ENCODE data around the gene SCFD2. TPM values are rescaled to one million over a fixed set of nuclear protein-coding genes. Genes with fewer than 3 reads are reported as not detected.

The SCFD2 gene
- polyA plus RNA-seq, 3 donors, result 5.4 to 9.4 (median 6.7) TPM

DNA sequence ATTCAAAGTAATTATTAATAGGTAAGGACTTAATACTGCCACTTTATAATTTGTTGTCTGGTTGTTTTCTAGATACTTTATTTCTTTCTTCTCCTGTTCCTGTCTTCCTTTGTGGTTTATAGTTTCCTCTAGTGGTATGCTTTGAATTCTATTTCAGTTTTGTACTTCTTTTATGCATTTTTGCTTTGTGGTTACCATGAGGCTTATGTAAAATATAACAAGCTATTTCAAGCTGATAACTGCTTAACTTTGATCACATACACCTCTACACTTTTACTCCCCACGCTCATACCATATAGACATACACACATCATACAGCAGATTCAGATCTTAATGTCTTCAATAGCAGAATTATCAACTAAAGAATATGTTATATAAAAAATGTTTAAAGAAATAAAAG is 192.3 kb downstream of the SCFD2 start:
- no peaks in the 10 kb centered on the region for H4K20me1 ChIP-seq (ENCODE audit: insufficient read depth, low read length)
- peaks cover 11 to 18% of the 10 kb centered on the region in 2 donors for H3K9me3 ChIP-seq (replicated peaks in 1 of 2; ENCODE audit: control insufficient read depth in 1 of 2, insufficient read depth in 1 of 2, low read length in 2 of 2)
- H2AFZ ChIP-seq (ENCODE audit: insufficient read depth, low read depth, low read length, poor library complexity, severe bottlenecking), result no peak overlapping the region
- no peak overlapping the region for H3K4me3 ChIP-seq (replicated peaks in 1 of 3; ENCODE audit: low read depth in 2 of 3, low read length in 3 of 3)
- Mint-ChIP-seq H3K9me3 (peaks cover 13 to 27% (median 18%) of the 10 kb centered on the region in 7 donors), H3K36me3 (peaks cover 11 to 14% of the 10 kb centered on the region in 2 donors), H3K4me3 (no peak overlapping the region), H3K4me1 (no peaks in the 10 kb centered on the region), H3K27ac (no peak overlapping the region), H3K27me3 (ENCODE audit: low read depth in 3 of 3) (no peaks in the 10 kb centered on the region)
- no peaks in the 10 kb centered on the region for H3K4me1 ChIP-seq (ENCODE audit: control insufficient read depth in 1 of 2, insufficient read depth in 2 of 2, low read length in 2 of 2)
- no peak overlapping the region for H3K9ac ChIP-seq (ENCODE audit: insufficient read depth, low read length, poor library complexity, severe bottlenecking)
- no CpG with 5 or more reads among the region's 1 CpG for WGBS (ENCODE audit: insufficient coverage)
- intact Hi-C loops (cut with micrococcal nuclease), result no loop called here
- H3K27me3 ChIP-seq (ENCODE audit: control insufficient read depth in 2 of 2, insufficient read depth in 2 of 2, low read length in 2 of 2), result no peaks in the 10 kb centered on the region
- no peak overlapping the region for H3K4me2 ChIP-seq (replicated peaks; ENCODE audit: extremely low read depth, low read length, poor library complexity, severe bottlenecking)
- no peaks in the 10 kb centered on the region for H3K36me3 ChIP-seq (replicated peaks in 1 of 2; ENCODE audit: control insufficient read depth in 1 of 2, insufficient read depth in 2 of 2, low read length in 2 of 2)
- TF ChIP-seq, protein P1, sequence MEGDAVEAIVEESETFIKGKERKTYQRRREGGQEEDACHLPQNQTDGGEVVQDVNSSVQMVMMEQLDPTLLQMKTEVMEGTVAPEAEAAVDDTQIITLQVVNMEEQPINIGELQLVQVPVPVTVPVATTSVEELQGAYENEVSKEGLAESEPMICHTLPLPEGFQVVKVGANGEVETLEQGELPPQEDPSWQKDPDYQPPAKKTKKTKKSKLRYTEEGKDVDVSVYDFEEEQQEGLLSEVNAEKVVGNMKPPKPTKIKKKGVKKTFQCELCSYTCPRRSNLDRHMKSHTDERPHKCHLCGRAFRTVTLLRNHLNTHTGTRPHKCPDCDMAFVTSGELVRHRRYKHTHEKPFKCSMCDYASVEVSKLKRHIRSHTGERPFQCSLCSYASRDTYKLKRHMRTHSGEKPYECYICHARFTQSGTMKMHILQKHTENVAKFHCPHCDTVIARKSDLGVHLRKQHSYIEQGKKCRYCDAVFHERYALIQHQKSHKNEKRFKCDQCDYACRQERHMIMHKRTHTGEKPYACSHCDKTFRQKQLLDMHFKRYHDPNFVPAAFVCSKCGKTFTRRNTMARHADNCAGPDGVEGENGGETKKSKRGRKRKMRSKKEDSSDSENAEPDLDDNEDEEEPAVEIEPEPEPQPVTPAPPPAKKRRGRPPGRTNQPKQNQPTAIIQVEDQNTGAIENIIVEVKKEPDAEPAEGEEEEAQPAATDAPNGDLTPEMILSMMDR (IDR thresholded peaks at IDR 0.05), result no peak
- H3K79me2 ChIP-seq (ENCODE audit: insufficient read depth, low read length), result no peaks in the 10 kb centered on the region
- DNase-seq, result no peak
- H3K27ac ChIP-seq (ENCODE audit: low read depth in 1 of 2, low read length in 2 of 2), result no peak overlapping the region

DNA sequence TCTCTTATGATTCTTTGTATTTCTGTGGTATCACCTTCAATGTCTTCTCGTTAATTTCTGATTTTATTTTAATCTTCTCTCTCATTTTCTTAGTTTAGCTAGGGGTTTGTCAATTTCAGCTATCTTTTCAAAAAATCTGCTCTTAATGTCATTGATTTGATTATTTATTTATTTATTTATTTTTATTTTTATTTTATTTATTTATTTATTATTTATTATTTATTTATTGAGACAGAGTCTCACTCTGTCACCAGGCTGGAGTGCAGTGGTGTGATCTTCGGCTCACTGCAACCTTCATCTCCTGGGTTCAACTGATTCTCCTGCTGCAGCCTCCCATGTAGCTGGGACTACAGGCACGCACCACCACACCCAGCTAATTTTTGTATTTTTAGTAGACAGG is 194.1 kb downstream of the SCFD2 start:
- WGBS (ENCODE audit: insufficient coverage), result no CpG with 5 or more reads among the region's 3 CpGs
- Histone ChIP-seq H3K36me3 (replicated peaks in 1 of 2; ENCODE audit: control insufficient read depth in 1 of 2, insufficient read depth in 2 of 2, low read length in 2 of 2) (no peaks in the 10 kb centered on the region), H4K20me1 (ENCODE audit: insufficient read depth, low read length) (no peaks in the 10 kb centered on the region), H3K79me2 (ENCODE audit: insufficient read depth, low read length) (no peaks in the 10 kb centered on the region), H3K4me1 (ENCODE audit: control insufficient read depth in 1 of 2, insufficient read depth in 2 of 2, low read length in 2 of 2) (no peaks in the 10 kb centered on the region), H3K27me3 (ENCODE audit: control insufficient read depth in 2 of 2, insufficient read depth in 2 of 2, low read length in 2 of 2) (no peaks in the 10 kb centered on the region), H3K9ac (ENCODE audit: insufficient read depth, low read length, poor library complexity, severe bottlenecking) (no peak overlapping the region), H2AFZ (ENCODE audit: insufficient read depth, low read depth, low read length, poor library complexity, severe bottlenecking) (no peak overlapping the region), H3K27ac (ENCODE audit: low read depth in 1 of 2, low read length in 2 of 2) (no peak overlapping the region), H3K9me3 (replicated peaks in 1 of 2; ENCODE audit: control insufficient read depth in 1 of 2, insufficient read depth in 1 of 2, low read length in 2 of 2) (peaks cover 0 to 6% of the 10 kb centered on the region in 2 donors), H3K4me2 (replicated peaks; ENCODE audit: extremely low read depth, low read length, poor library complexity, severe bottlenecking) (no peak overlapping the region), H3K4me3 (replicated peaks in 1 of 3; ENCODE audit: low read depth in 2 of 3, low read length in 3 of 3) (no peak overlapping the region)
- H3K4me3 Mint-ChIP-seq, result no peak overlapping the region
- H3K36me3 Mint-ChIP-seq, result peaks cover 4 to 6% of the 10 kb centered on the region in 2 donors
- H3K27ac Mint-ChIP-seq, result no peak overlapping the region
- no peaks in the 10 kb centered on the region for H3K27me3 Mint-ChIP-seq (ENCODE audit: low read depth in 3 of 3)
- H3K4me1 Mint-ChIP-seq, result no peaks in the 10 kb centered on the region
- peaks cover 3 to 9% (median 5%) of the 10 kb centered on the region in 7 donors for H3K9me3 Mint-ChIP-seq
- DNase-seq, result no peak
- TF ChIP-seq, protein P1 (IDR thresholded peaks at IDR 0.05), result no peak
- intact Hi-C loops (cut with micrococcal nuclease), result no loop called here
